Progenitor cell of endocrine pancreas (in vitro differentiated cells): ENCODE results near the gene CAPN2. TPM values are rescaled to one million over a fixed set of nuclear protein-coding genes. Genes with fewer than 3 reads are reported as not detected.

ENCODE experiments used
- DNase-seq: peaks from one replicate; pipeline ENCODE4 v3.0.0; 2021; ENCODE audit warnings: low spot score; ENCODE audit not compliant: unreplicated experiment
- H3K27ac Mint-ChIP-seq: 2 replicates; pipeline ENCODE4 v1.8.0; 2021; ENCODE audit warnings: mild to moderate bottlenecking, moderate library complexity, mixed read lengths
- H3K27me3 Mint-ChIP-seq: 2 replicates; pipeline ENCODE4 v1.8.0; 2021; ENCODE audit warnings: mixed read lengths
- H3K36me3 Mint-ChIP-seq: 2 replicates; pipeline ENCODE4 v1.8.0; 2022; ENCODE audit warnings: mixed read lengths; ENCODE audit not compliant: insufficient read depth
- H3K4me1 Mint-ChIP-seq: 2 replicates; pipeline ENCODE4 v1.8.0; 2021; ENCODE audit warnings: low read depth, mixed read lengths
- H3K4me3 Mint-ChIP-seq: 2 replicates; pipeline ENCODE4 v1.8.0; 2021; ENCODE audit warnings: low read depth, mild to moderate bottlenecking, moderate library complexity, mixed read lengths
- H3K9me3 Mint-ChIP-seq: 2 replicates; pipeline ENCODE4 v1.8.0; 2021; ENCODE audit warnings: low read depth, mixed read lengths
- CTCF ChIP-seq: fragments of 200-600 bp; sonication (generic); IDR thresholded peaks from one replicate; pipeline ENCODE4 v1.5.0; 2021; ENCODE audit warnings: antibody characterized with exemption, mild to moderate bottlenecking; ENCODE audit not compliant: unreplicated experiment
- total RNA-seq: library from RNA; stranded (reverse); gene quantifications from 2 replicates; pipeline ENCODE4 v1.2.1, GENCODE V29; 2021

The CAPN2 gene
- total RNA-seq, 1 donor from 2014 or later = 20.3 TPM

- peaks cover 2% of the 10 kb centered on the region for H3K36me3 Mint-ChIP-seq
- H3K9me3 Mint-ChIP-seq = no peaks in the 10 kb centered on the region
- peaks cover 75% of the 10 kb centered on the region for H3K27me3 Mint-ChIP-seq
- peaks cover 34% of the 10 kb centered on the region for H3K4me1 Mint-ChIP-seq
- no peak for TF ChIP-seq CTCF
- H3K27ac Mint-ChIP-seq = no peak overlapping the region
- no peak for DNase-seq
- no peak overlapping the region for H3K4me3 Mint-ChIP-seq
Measured at GRCh38 chr1:223716302-223716862, 4.0 kb downstream of the CAPN2 start.

GRCh38 chr1:223717123-223717522 is 4.8 kb downstream of the CAPN2 start:
- H3K36me3 Mint-ChIP-seq = peaks cover 2% of the 10 kb centered on the region
- no peak overlapping the region for H3K4me3 Mint-ChIP-seq
- DNase-seq = no peak
- no peaks in the 10 kb centered on the region for H3K9me3 Mint-ChIP-seq
- H3K27me3 Mint-ChIP-seq = peaks cover 74% of the 10 kb centered on the region
- peaks cover 34% of the 10 kb centered on the region for H3K4me1 Mint-ChIP-seq
- no peak overlapping the region for H3K27ac Mint-ChIP-seq
- TF ChIP-seq CTCF = no peak

DNA sequence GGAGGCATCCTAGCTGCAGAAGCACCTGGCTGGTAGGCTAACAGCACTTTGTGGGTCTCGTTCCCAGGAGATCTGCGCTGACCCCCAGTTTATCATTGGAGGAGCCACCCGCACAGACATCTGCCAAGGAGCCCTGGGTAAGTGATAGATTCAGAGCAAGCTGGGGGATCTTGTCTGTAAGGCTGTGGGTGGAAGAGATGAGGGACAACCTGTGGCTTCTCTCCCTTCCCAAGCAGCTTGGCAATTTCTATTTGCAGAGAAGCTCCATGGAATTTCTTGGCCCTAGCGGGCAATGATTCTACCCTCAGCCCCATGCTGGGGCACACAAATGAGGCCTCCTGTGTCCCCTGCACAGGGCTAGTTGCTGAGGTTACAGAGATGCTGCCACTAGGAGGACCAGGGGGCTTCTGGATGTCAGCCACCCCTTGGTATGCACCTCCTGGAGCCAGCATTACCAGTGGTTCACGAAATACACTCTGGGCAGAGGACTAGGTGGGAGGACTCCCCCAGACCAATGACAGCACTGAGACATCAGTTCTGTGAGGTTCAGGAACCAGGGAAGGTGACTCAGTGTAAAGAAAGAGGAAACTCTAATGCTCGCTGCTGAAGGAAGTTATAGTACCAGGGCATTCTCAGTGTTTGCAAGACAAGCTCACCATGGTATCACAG is 5.5 kb downstream of the CAPN2 start:
- H3K4me3 Mint-ChIP-seq = no peak overlapping the region
- H3K27ac Mint-ChIP-seq = no peak overlapping the region
- H3K36me3 Mint-ChIP-seq = peaks cover 2% of the 10 kb centered on the region
- peaks cover 73% of the 10 kb centered on the region for H3K27me3 Mint-ChIP-seq
- no peaks in the 10 kb centered on the region for H3K9me3 Mint-ChIP-seq
- no peak for TF ChIP-seq CTCF
- H3K4me1 Mint-ChIP-seq = peaks cover 34% of the 10 kb centered on the region
- no peak for DNase-seq

GRCh38 chr1:223718850-223719249 is 6.5 kb downstream of the CAPN2 start:
- TF ChIP-seq CTCF = no peak
- peaks cover 69% of the 10 kb centered on the region for H3K27me3 Mint-ChIP-seq
- H3K36me3 Mint-ChIP-seq = peaks cover 2% of the 10 kb centered on the region
- peak overlapping the region; percentile 53 for H3K27ac Mint-ChIP-seq
- no peaks in the 10 kb centered on the region for H3K9me3 Mint-ChIP-seq
- no peak overlapping the region for H3K4me3 Mint-ChIP-seq
- DNase-seq = no peak
- H3K4me1 Mint-ChIP-seq = peaks cover 29% of the 10 kb centered on the region

DNA sequence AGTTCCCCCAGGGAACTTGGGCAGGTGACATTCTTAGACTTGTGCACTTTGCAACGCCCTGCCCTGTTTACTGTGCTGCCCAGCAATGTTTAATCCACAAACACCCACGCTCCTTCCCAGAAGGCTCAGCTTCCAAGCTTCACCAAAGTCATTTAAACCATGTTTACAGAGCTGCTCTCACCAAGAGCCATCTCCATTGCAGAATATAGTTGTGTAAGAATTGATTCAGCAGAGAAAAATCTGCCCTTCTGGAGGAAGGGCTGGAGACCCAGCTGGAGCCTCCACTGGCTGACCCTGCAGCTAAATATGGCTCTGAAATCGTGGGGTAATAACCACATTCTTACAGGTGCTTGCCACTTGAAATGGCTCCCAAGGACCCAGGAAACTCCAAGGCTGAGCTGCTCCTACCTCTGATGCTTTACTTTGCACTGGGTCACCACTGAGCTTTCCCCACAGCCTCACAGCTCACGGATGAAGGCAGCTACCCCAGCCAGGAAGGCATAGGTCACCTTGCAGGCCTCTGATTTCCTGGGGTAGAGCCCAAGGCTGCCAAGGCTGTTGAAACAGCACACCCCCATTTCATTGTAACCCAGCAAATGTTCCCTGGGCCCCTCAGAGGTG is 8.7 kb downstream of the CAPN2 start:
- no peak overlapping the region for H3K4me3 Mint-ChIP-seq
- H3K4me1 Mint-ChIP-seq = peaks cover 23% of the 10 kb centered on the region
- H3K9me3 Mint-ChIP-seq = no peaks in the 10 kb centered on the region
- peaks cover 64% of the 10 kb centered on the region for H3K27me3 Mint-ChIP-seq
- H3K36me3 Mint-ChIP-seq = peaks cover 5% of the 10 kb centered on the region
- no peak overlapping the region for H3K27ac Mint-ChIP-seq
- no peak for TF ChIP-seq CTCF
- DNase-seq = no peak
